ENCODE results near the gene UTP14C. TPM values are rescaled to one million over a fixed set of nuclear protein-coding genes. Genes with fewer than 3 reads are reported as not detected.
A peak's percentile ranks its signal among the peaks of the same experiment; 100 is the strongest.

Gene UTP14C
- total RNA-seq, 1 experiment from 2014 or later, result 10.1 TPM

DNA sequence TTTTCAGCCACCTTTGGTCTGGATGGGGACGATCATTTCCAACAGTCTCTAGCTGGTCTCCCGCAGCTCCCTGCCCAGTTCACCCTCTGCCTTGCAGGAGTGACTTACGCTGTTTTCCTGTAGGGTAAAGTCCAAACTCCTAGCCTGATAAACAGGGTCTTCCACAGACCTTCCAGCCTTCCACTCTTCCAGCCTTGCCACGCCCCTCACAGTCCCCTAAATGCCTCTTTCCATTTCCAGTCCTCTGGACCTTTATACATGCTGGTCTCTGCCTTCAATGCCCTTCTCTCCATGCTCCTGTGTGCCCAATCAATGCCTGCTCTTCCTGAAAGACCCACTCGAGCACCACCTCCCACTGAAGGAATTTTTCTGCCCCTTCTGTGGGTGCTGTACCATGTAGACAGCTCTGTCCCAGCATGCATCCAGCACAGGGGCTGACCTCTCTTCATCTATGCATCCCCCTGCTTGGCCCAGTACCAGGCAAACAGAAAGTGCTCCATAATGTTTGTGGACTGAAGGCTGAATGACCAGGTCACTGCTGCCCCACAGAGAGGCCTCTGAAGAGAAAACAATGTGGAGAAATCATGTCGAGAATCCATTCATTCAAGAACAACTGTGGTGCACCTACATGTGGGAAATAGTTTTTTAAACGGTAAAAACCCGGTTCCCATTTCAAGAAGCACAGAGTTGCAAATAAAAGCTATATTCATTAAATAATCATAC is 17.8 kb upstream of the UTP14C start:
- Histone ChIP-seq H3K27ac (ENCODE audit: low read length) (no peak overlapping the region), H3K9me3 (ENCODE audit: low read length) (no peaks in the 10 kb centered on the region), H3K4me2 (ENCODE audit: low read depth, low read length, poor library complexity, severe bottlenecking) (no peak overlapping the region), H3K4me3 (ENCODE audit: low read length) (no peak overlapping the region), H3K9me2 (replicated peaks; ENCODE audit: insufficient read depth, low read length) (no peaks in the 10 kb centered on the region), H3K27me3 (ENCODE audit: low read length) (no peaks in the 10 kb centered on the region), H4K20me1 (ENCODE audit: insufficient read depth, low read depth, low read length) (no peaks in the 10 kb centered on the region), H3K79me2 (ENCODE audit: low read length) (no peaks in the 10 kb centered on the region), H2AFZ (ENCODE audit: low read length) (no peak overlapping the region), H3K9ac (ENCODE audit: low read length) (no peak overlapping the region), H3K4me1 (ENCODE audit: low read length) (peaks cover 8% of the 10 kb centered on the region), H3K36me3 (ENCODE audit: insufficient read depth, low read length) (no peaks in the 10 kb centered on the region)
- DNase-seq, result no peak

DNA sequence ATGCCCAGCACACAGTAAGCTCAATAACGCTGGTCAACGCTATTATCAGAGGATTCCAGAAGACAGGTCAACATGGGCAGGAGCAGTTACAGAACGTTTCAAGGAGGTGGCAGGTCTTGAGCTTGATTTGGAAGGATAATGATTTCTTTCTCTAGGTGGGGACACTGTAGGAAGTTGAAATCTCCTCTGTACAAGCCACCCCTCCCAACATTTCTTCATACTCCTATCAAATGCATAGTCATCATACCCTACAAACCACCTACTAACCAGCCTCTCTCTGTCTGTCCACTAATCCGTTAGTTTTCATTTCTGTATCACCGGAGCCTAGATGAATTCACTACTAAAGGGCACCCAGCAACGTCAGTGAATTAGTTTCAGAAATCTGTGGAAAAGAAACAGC is 14.5 kb upstream of the UTP14C start:
- H2AFZ ChIP-seq (ENCODE audit: low read length), result no peak overlapping the region

DNA sequence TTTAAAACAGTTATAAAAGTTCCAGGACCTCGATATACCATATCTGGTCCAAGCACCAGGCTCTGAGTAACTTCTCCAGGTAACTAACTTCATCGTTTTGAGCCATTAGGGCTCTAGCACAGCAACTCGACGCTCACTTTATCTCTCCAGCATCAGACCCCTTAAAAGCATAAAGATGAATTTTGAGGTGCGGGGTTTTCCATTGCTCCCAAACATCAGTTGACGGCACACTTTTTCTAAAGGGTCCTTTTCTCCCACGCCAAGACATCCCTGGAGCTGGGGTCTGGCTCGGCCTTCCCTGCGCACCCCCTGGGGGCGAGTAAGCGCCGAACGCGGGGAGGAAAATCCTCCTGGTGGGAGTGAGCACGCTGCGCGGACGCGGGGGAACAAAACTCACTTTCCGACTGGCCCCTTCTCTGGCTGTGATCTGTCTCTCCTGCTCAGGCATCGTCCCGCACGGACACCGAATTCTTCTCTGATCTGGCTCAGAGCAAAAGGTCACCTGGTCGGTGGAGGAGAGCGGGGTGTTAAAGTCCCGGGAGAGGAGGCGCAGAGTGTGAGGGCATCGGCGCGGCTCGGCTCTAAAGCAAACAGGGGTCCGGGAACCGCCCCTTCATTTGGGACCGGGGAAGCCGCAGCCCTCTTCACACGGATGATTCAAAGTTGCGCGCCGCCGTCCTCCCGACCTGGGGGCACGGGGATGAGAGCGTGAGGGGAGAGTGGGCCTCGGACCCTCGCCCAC is 13.4 kb upstream of the UTP14C start, which contains the start of gene ATP7B:
Gene ATP7B, minus strand, starts transcription at position 561 of the 742 bp plus-strand sequence. Its CDS starts 113 bp downstream, at position 448.
- H3K4me3 ChIP-seq (ENCODE audit: low read length), result peak within 1 kb of the TSS; percentile 72
- H3K9ac ChIP-seq (ENCODE audit: low read length), result peak within 1 kb of the TSS; percentile 73
- DNase-seq, result no peak
- H3K9me3 ChIP-seq (ENCODE audit: low read length), result no peaks in the 10 kb centered on the region
- peaks cover 20% of the 10 kb centered on the region for H3K4me1 ChIP-seq (ENCODE audit: low read length)
- peak within 1 kb of the TSS; percentile 89 for H3K4me2 ChIP-seq (ENCODE audit: low read depth, low read length, poor library complexity, severe bottlenecking)
- no peaks in the 10 kb centered on the region for H4K20me1 ChIP-seq (ENCODE audit: insufficient read depth, low read depth, low read length)
- H3K9me2 ChIP-seq (replicated peaks; ENCODE audit: insufficient read depth, low read length), result no peaks in the 10 kb centered on the region
- peak within 1 kb of the TSS; percentile 98 for H2AFZ ChIP-seq (ENCODE audit: low read length)
- no peak within 1 kb of the TSS for H3K27ac ChIP-seq (ENCODE audit: low read length)
- H3K27me3 ChIP-seq (ENCODE audit: low read length), result no peaks in the 10 kb centered on the region
- H3K36me3 ChIP-seq (ENCODE audit: insufficient read depth, low read length), result no peaks in the 10 kb centered on the region
- peaks cover 38% of the 10 kb centered on the region for H3K79me2 ChIP-seq (ENCODE audit: low read length)

More for the DNA sequence above, 14.5 kb upstream of the UTP14C start:
- no peak for DNase-seq
- no peaks in the 10 kb centered on the region for H3K9me3 ChIP-seq (ENCODE audit: low read length)
- H3K4me1 ChIP-seq (ENCODE audit: low read length), result peaks cover 20% of the 10 kb centered on the region
- no peaks in the 10 kb centered on the region for H3K9me2 ChIP-seq (replicated peaks; ENCODE audit: insufficient read depth, low read length)
- H3K9ac ChIP-seq (ENCODE audit: low read length), result no peak overlapping the region
- no peaks in the 10 kb centered on the region for H3K27me3 ChIP-seq (ENCODE audit: low read length)
- H3K4me3 ChIP-seq (ENCODE audit: low read length), result no peak overlapping the region
- no peak overlapping the region for H3K27ac ChIP-seq (ENCODE audit: low read length)
- H4K20me1 ChIP-seq (ENCODE audit: insufficient read depth, low read depth, low read length), result no peaks in the 10 kb centered on the region
- H3K79me2 ChIP-seq (ENCODE audit: low read length), result peaks cover 27% of the 10 kb centered on the region
- H3K36me3 ChIP-seq (ENCODE audit: insufficient read depth, low read length), result no peaks in the 10 kb centered on the region
- no peak overlapping the region for H3K4me2 ChIP-seq (ENCODE audit: low read depth, low read length, poor library complexity, severe bottlenecking)

DNA sequence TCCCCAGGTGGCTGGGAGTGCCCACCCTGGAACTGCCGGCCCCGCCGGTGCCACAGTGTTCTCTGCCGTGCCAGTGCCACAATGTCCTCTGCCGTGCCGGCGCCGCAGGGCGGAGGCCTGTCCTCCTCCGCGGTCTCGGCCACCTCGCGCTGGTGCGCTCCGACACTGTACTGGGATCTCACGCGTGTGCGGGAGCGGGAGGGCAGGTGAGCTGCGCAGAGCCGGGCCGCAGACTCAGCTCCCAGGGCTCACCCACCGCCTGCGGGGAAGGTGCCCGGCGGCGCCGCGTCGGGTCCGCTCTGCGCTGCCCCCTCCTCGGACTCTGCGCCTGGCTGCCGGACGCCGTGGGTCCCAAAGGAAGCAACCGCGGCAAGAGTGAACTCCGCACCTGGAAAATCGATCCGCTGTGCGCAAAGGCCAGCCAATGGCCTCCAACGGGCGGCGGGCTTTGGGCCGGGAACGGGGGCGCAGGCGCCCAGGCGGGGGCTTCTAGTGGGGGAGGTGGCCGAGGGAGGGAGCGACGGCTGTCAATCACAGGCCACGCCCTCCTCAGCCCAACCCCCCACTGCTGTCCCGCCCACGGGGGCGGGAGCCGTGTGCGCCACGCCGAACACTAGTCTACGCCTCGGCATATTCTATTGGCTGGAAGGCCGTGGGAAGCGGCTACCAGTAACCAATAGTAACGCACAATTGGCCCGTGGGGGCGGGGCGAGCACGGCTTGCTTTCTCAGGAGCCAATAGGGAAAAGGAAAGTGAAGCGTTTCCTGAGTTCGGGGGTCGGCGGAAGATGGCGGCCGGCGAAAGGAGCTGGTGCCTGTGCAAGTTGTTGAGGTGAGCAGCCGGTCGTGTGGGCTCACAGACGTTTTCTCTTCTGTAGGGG is 12.6 kb upstream of the UTP14C start, which contains the start of gene ALG11:
Gene ALG11, plus strand, starts transcription at position 767 of the 880 bp plus-strand sequence. Its CDS starts 21 bp downstream, at position 788.
- peaks cover 46% of the 10 kb centered on the region for H3K79me2 ChIP-seq (ENCODE audit: low read length)
- no peak within 1 kb of the TSS for H3K27ac ChIP-seq (ENCODE audit: low read length)
- H3K36me3 ChIP-seq (ENCODE audit: insufficient read depth, low read length), result no peaks in the 10 kb centered on the region

DNA sequence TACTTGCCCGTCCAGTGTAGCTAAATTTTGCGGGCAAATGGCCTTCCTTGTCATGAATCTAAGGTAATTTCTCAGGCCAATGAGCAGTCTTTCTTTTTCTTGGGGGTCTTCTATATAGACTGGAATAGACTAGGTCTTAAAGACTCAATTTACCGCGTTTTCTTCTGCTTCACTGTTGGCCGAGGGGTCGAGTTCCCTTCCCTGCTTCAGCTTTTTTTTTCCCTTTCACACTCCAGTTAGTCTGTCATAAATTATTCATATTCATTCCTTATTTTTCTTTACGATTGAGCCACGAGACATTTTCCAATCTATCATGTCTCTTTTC is 12.0 kb upstream of the UTP14C start:
- peak overlapping the region; percentile 89 for H3K4me2 ChIP-seq (ENCODE audit: low read depth, low read length, poor library complexity, severe bottlenecking)
- H3K9me3 ChIP-seq (ENCODE audit: low read length), result no peaks in the 10 kb centered on the region
- peak overlapping the region; percentile 73 for H3K9ac ChIP-seq (ENCODE audit: low read length)
- peak overlapping the region; percentile 16; the same call in 1 of the 2 replicates for H2AFZ ChIP-seq (ENCODE audit: low read length)
- peaks cover 20% of the 10 kb centered on the region for H3K4me1 ChIP-seq (ENCODE audit: low read length)
- peaks cover 52% of the 10 kb centered on the region for H3K79me2 ChIP-seq (ENCODE audit: low read length)
- H3K27me3 ChIP-seq (ENCODE audit: low read length), result no peaks in the 10 kb centered on the region
- no peak for DNase-seq
- no peaks in the 10 kb centered on the region for H4K20me1 ChIP-seq (ENCODE audit: insufficient read depth, low read depth, low read length)
- no peaks in the 10 kb centered on the region for H3K36me3 ChIP-seq (ENCODE audit: insufficient read depth, low read length)
- no peaks in the 10 kb centered on the region for H3K9me2 ChIP-seq (replicated peaks; ENCODE audit: insufficient read depth, low read length)
- peak overlapping the region; percentile 72 for H3K4me3 ChIP-seq (ENCODE audit: low read length)
- no peak overlapping the region for H3K27ac ChIP-seq (ENCODE audit: low read length)

More for the DNA sequence above, 12.6 kb upstream of the UTP14C start, which contains the start of gene ALG11:
- Histone ChIP-seq H3K4me2 (ENCODE audit: low read depth, low read length, poor library complexity, severe bottlenecking) (peak within 1 kb of the TSS; percentile 89), H3K9ac (ENCODE audit: low read length) (peak within 1 kb of the TSS; percentile 73), H3K9me2 (replicated peaks; ENCODE audit: insufficient read depth, low read length) (no peaks in the 10 kb centered on the region), H2AFZ (ENCODE audit: low read length) (peak within 1 kb of the TSS; percentile 98), H3K27me3 (ENCODE audit: low read length) (no peaks in the 10 kb centered on the region), H3K4me1 (ENCODE audit: low read length) (peaks cover 20% of the 10 kb centered on the region), H3K9me3 (ENCODE audit: low read length) (no peaks in the 10 kb centered on the region), H4K20me1 (ENCODE audit: insufficient read depth, low read depth, low read length) (no peaks in the 10 kb centered on the region), H3K4me3 (ENCODE audit: low read length) (peak within 1 kb of the TSS; percentile 72)
- DNase-seq, result peak; percentile 99

DNA sequence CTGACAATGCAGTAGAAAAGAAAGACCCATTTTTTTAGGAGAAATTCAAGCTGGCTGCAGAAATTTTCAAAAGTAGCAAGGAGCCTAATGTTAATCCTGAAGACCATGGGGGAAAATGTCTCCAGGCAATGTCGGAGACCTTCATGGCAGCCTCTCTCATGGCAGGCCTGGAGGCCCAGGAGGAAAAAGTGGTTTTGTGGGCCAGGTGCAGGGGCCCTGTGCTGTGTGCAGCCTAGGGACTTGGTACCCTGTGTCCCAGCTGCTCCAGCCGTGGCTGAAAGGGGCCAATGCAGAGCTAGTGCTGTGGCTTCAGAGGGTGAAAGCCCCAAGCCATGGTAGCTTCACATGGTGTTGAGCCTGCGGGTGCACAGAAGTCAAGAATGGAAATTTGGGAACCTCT is 8.2 kb upstream of the UTP14C start:
- no peaks in the 10 kb centered on the region for H3K9me3 ChIP-seq (ENCODE audit: low read length)
- no peaks in the 10 kb centered on the region for H3K9me2 ChIP-seq (replicated peaks; ENCODE audit: insufficient read depth, low read length)
- H3K4me3 ChIP-seq (ENCODE audit: low read length), result no peak overlapping the region
- H3K4me2 ChIP-seq (ENCODE audit: low read depth, low read length, poor library complexity, severe bottlenecking), result no peak overlapping the region
- no peak overlapping the region for H3K27ac ChIP-seq (ENCODE audit: low read length)
- no peaks in the 10 kb centered on the region for H4K20me1 ChIP-seq (ENCODE audit: insufficient read depth, low read depth, low read length)
- DNase-seq, result no peak
- H3K9ac ChIP-seq (ENCODE audit: low read length), result no peak overlapping the region
- peaks cover 15% of the 10 kb centered on the region for H3K4me1 ChIP-seq (ENCODE audit: low read length)
- peaks cover 76% of the 10 kb centered on the region for H3K79me2 ChIP-seq (ENCODE audit: low read length)
- H2AFZ ChIP-seq (ENCODE audit: low read length), result no peak overlapping the region
- peaks cover 19% of the 10 kb centered on the region; the same call in 1 of the 2 replicates for H3K36me3 ChIP-seq (ENCODE audit: insufficient read depth, low read length)
- no peaks in the 10 kb centered on the region for H3K27me3 ChIP-seq (ENCODE audit: low read length)

DNA sequence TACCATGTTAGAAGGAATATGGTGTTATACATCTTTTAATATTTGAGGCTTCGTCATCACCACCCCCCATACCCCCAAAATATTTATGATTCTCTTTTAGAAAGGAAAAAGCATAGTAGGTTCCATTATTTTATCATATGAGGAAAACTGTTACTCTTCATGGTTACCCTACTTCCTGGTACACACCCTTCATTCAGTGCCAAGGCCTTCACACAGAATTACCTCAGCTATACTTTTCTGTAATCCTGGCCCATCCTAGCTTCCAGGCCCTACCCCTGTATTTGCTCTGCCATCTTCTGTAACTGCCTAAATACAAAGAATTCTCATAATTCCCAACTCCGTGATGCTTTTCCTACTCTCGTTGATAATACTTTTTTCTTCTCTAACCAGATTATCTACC is 4.3 kb upstream of the UTP14C start:
- DNase-seq, result no peak
- no peak overlapping the region for H3K4me3 ChIP-seq (ENCODE audit: low read length)
- H3K36me3 ChIP-seq (ENCODE audit: insufficient read depth, low read length), result peaks cover 30% of the 10 kb centered on the region; the same call in 1 of the 2 replicates
- no peaks in the 10 kb centered on the region for H3K9me2 ChIP-seq (replicated peaks; ENCODE audit: insufficient read depth, low read length)
- no peak overlapping the region for H3K4me2 ChIP-seq (ENCODE audit: low read depth, low read length, poor library complexity, severe bottlenecking)
- H3K27ac ChIP-seq (ENCODE audit: low read length), result no peak overlapping the region
- no peak overlapping the region for H2AFZ ChIP-seq (ENCODE audit: low read length)
- no peaks in the 10 kb centered on the region for H3K27me3 ChIP-seq (ENCODE audit: low read length)
- H4K20me1 ChIP-seq (ENCODE audit: insufficient read depth, low read depth, low read length), result no peaks in the 10 kb centered on the region
- H3K9me3 ChIP-seq (ENCODE audit: low read length), result no peaks in the 10 kb centered on the region
- H3K9ac ChIP-seq (ENCODE audit: low read length), result no peak overlapping the region
- no peaks in the 10 kb centered on the region for H3K4me1 ChIP-seq (ENCODE audit: low read length)
- peaks cover 57% of the 10 kb centered on the region for H3K79me2 ChIP-seq (ENCODE audit: low read length)
